Smooth muscle cell of the coronary artery (primary cell): ENCODE measurements around the gene DOCK11. TPM values are rescaled to one million over a fixed set of nuclear protein-coding genes. Genes with fewer than 3 reads are reported as not detected.

Source experiments
- total RNA-seq: library from RNA; depleted of rRNA; stranded (reverse); fragments of >200 nt; gene quantifications from 2 replicates; pipeline ENCODE4 v1.2.3, GENCODE V29; 2014; ENCODE audit warnings: low replicate concordance

DOCK11 gene
- total RNA-seq, result 14.2 and 16.5 TPM in 2 replicates

DNA sequence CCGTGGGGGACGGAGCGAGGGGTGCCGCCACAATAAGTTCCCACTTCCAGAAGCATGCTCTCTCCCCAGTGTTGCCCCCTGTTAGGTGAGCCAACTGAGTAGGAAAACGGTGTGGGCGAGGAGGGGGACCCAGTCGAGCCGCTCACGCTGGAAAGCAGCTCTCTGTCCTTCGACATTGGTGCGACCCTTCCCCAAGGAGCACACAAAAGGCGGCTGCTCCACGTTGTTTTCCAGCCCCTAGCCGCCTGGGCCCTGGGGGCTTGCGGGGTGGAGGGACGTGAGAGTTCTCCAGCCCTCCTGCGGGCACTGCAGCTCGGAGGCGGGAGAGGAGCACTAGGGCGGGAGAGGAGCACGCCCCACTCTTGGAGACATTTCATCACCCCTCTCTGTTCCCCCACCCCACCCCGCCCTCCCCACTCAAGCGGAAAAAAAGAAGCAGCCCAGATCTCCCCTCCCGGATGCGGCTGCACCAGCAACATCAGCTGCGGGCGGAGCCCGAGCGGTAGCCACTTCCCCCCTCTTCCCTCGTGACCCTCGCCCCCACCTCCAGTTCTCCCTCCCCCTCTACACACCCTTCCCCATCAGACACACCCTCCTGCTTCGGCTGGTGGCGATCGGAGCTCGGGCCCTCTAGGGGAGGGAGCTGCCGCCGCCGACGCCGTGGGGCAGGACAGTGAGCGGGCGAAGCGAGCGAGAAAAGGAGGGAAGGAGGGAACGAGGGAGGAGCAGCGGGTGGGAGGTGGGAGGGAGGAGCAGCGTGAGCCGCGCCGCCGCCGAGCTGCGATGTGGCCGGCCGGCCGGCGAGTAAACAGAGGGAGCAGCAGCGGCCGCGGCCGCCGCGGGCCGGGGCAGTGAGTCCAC lies at the start of gene DOCK11:
TSS of gene DOCK11 (plus strand) at position 755 of the 861 bp plus-strand sequence. CDS start 157 bp downstream, outside the sequence.

GRCh38 chrX:118726887-118727685 lies 231.5 kb downstream of the DOCK11 start, which contains the start of gene IL13RA1:
TSS of gene IL13RA1 (plus strand) at chrX:118727606. CDS start at chrX:118727639, 33 bp downstream.

Other genes with a start within 250 kb of the DOCK11 start
- gene WDR44, start 149.7 kb upstream of the DOCK11 start, total RNA-seq, result 4.9 and 10.7 TPM in 2 replicates
- gene IL13RA1, start 231.8 kb downstream of the DOCK11 start, total RNA-seq, result 27.1 and 57.8 TPM in 2 replicates